HG03135 (cell line): ENCODE measurements around the gene SNW1.

Experiments
- ATAC-seq: cut with Tn5 transposase; IDR thresholded peaks from one replicate; pipeline ENCODE4 v1.9.1; 2021; ENCODE audit warnings: mild to moderate bottlenecking, moderate library complexity; ENCODE audit not compliant: unreplicated experiment

The SNW1 gene

GRCh38 chr14:77673193-77673592, 87.8 kb downstream of the SNW1 start:
- ATAC-seq: no peak
